Measurements from ENCODE around the gene ARMC7.
A peak's percentile ranks its signal among the peaks of the same experiment; 100 is the strongest.
"Not testable (repeated sequence)": the region's sequence is repeated elsewhere in the genome, so short reads cannot be mapped to it uniquely, and the experiment has no call there.

The ARMC7 gene

DNA sequence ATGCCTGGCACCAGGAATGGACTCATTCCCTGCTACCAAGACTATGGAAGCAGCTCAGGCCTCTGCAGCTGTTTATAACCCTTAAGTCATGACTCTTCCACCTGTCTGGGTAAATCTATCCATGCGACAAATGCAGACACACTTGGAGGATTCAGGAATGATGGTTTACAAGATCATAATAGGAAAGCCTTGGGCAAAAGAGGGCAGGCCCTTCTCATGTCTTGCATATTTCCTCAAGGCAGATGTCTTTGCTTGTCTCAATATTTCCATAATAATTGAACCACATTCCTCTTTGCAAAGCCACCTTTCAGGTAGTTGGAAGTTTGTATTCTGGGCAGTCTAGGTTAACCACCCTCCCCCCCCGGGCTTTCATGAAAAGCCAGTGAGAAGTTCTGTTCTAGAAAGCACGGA, 45.4 kb downstream of the ARMC7 start:
- TF ChIP-seq, protein P1, sequence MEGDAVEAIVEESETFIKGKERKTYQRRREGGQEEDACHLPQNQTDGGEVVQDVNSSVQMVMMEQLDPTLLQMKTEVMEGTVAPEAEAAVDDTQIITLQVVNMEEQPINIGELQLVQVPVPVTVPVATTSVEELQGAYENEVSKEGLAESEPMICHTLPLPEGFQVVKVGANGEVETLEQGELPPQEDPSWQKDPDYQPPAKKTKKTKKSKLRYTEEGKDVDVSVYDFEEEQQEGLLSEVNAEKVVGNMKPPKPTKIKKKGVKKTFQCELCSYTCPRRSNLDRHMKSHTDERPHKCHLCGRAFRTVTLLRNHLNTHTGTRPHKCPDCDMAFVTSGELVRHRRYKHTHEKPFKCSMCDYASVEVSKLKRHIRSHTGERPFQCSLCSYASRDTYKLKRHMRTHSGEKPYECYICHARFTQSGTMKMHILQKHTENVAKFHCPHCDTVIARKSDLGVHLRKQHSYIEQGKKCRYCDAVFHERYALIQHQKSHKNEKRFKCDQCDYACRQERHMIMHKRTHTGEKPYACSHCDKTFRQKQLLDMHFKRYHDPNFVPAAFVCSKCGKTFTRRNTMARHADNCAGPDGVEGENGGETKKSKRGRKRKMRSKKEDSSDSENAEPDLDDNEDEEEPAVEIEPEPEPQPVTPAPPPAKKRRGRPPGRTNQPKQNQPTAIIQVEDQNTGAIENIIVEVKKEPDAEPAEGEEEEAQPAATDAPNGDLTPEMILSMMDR (IDR thresholded peaks at IDR 0.05; ENCODE audit: low read depth, low read length), result no peak
- DNase-seq (ENCODE audit: low read depth, low spot score), result no peak
- in situ Hi-C loops (cut with HindIII; ENCODE audit: low sequenced_read_pairs), result no loop called here
- H3K4me3 ChIP-seq (ENCODE audit: low read depth, low read length), result no peak overlapping the region

DNA sequence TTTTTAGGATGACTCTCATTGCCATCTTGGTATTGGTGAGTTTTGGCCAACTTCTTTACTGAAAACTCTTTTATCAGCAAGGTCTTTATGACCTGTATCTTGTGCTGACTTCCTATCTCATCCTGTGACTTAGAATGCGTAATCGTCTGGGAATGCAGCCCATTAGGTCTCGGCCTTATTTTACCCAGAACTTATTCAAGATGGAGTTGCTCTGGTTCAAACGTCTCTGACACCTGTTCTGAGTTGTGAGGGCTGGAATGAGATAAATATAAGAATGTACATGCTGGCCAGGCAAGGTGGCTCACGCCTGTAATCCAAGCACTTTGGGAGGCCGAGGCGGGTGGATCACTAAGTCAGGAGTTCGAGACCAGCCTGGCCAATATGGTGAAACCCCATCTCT, 48.7 kb downstream of the ARMC7 start:
- not testable (repeated sequence) for DNase-seq (ENCODE audit: low read depth, low spot score); H3K4me3 ChIP-seq (ENCODE audit: low read depth, low read length)

GRCh38 chr17:75159196-75160031, 49.6 kb downstream of the ARMC7 start:
- DNase-seq (ENCODE audit: low read depth, low spot score), result peak; percentile 64
- H3K4me3 ChIP-seq (ENCODE audit: low read depth, low read length), result no peak overlapping the region
- in situ Hi-C loops (cut with HindIII; ENCODE audit: low sequenced_read_pairs), result no loop called here
- TF ChIP-seq, protein P1 (IDR thresholded peaks at IDR 0.05; ENCODE audit: low read depth, low read length), result no peak

More for the DNA sequence above, 48.7 kb downstream of the ARMC7 start:
- in situ Hi-C loops (cut with HindIII; ENCODE audit: low sequenced_read_pairs), result not testable (repeated sequence)

DNA sequence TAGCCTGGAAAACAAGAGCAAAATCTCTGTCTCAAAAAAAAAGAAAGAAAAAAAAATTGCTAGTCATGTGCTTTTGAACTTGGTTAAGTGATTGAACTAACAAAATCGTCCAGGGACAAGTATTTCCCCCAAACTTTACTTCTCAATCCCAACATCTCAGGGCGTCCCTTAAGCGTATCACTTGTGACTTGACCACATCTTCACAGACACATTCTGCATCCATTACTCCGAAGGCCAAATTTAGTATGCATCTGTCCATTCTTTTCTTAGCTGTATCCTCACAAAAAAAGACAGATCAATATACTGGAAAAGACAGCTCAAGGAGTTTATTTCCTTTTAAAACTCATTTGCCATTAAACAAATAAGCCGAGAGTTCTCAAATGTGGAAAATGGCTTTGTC, 50.4 kb downstream of the ARMC7 start:
- no peak for DNase-seq (ENCODE audit: low read depth, low spot score)
- in situ Hi-C loops (cut with HindIII; ENCODE audit: low sequenced_read_pairs), result no loop called here
- no peak overlapping the region for H3K4me3 ChIP-seq (ENCODE audit: low read depth, low read length)
- TF ChIP-seq, protein P1 (IDR thresholded peaks at IDR 0.05; ENCODE audit: low read depth, low read length), result no peak

DNA sequence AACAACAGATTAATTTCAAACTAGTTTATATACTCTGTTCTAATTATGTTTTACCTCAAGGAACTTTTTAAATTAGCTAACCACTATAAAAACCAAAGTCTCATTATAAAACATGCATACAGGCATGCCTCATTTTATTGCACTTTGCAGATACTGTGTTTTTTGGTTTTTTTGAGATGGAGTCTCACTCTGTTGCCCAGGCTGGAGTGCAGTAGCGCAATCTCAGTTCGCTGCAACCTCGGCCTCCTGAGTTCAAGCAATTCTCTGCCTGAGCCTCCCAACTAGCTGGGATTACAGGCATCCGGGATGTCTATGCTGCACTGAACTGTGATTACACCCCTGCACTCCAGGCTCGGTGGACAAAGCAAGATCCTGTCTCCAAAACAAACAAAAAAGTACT, 53.3 kb downstream of the ARMC7 start:
- in situ Hi-C loops (cut with HindIII; ENCODE audit: low sequenced_read_pairs), result no loop called here
- TF ChIP-seq, protein P1 (IDR thresholded peaks at IDR 0.05; ENCODE audit: low read depth, low read length), result no peak
- no peak overlapping the region for H3K4me3 ChIP-seq (ENCODE audit: low read depth, low read length)

GRCh38 chr17:75164606-75165005, 54.8 kb downstream of the ARMC7 start:
- in situ Hi-C loops (cut with HindIII; ENCODE audit: low sequenced_read_pairs); H3K4me3 ChIP-seq (ENCODE audit: low read depth, low read length); DNase-seq (ENCODE audit: low read depth, low spot score): not testable (repeated sequence)

More for the DNA sequence above, 53.3 kb downstream of the ARMC7 start:
- no peak for DNase-seq (ENCODE audit: low read depth, low spot score)

DNA sequence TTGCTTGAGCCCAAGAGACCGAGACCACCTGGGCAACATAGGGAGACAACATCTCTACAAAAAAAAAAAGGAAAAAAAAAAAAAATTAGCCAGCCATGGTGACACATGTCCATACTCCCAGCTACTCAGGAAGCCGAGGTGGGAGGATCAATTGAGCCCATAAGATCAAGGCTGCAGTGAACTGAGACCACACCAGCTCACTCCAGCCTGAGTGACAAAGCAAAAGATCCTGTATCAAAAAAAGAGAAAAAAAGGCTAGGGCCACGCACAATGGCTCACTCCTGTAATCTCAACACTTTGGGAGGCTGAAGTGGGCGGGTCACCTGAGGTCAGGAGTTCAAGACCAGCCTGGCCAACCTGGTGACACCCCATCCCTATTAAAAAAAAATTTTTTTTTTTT, 59.2 kb downstream of the ARMC7 start:
- in situ Hi-C loops (cut with HindIII; ENCODE audit: low sequenced_read_pairs), result no loop called here
- no peak overlapping the region for H3K4me3 ChIP-seq (ENCODE audit: low read depth, low read length)
- TF ChIP-seq, protein P1 (IDR thresholded peaks at IDR 0.05; ENCODE audit: low read depth, low read length), result no peak
- DNase-seq (ENCODE audit: low read depth, low spot score), result no peak
